ENCODE measurements around the gene RNF223.

DNA sequence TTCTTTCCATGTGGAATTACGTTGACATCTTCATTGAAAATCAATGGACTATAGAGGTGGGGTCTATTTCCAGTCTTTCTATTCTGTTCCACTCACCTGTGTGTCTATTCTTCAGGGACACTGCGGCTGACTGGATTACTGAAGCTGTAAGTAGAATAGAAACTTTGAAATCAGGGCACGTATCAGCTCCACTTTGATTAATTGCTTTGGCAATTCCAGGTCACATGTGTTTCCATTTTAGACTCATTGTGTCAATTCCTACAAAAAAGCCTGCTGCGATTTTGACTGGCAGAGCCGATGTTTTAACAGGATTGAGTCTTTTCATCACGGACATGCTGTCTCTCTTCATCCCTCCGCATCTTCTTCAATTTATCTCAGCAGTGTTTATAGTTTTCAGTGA lies 20.9 kb upstream of the RNF223 start:
- TF ChIP-seq GATA2 (IDR thresholded peaks at IDR 0.05; ENCODE audit: low read depth, low read length): no peak
- no peak for TF ChIP-seq GATA3 (IDR thresholded peaks at IDR 0.05; ENCODE audit: low read depth, low read length)
